ENCODE data around the gene SEZ6. TPM values are rescaled to one million over a fixed set of nuclear protein-coding genes. Genes with fewer than 3 reads are reported as not detected.

The SEZ6 gene
- total RNA-seq, 1 experiment from 2014 or later, result not detected

GRCh38 chr17:28955408-28955807 is 50.4 kb downstream of the SEZ6 start:
- TF ChIP-seq CTCF (conservative IDR thresholded peaks at IDR 0.05; ENCODE audit: low read depth, low read length), result no peak
- no peak for TF ChIP-seq EZH2 (IDR thresholded peaks at IDR 0.05; ENCODE audit: low read length, unreplicated experiment)
- TF ChIP-seq EZH2phosphoT487 (IDR thresholded peaks at IDR 0.05; ENCODE audit: borderline replicate concordance, low read length), result no peak
- no peaks in the 10 kb centered on the region for H4K20me1 ChIP-seq (ENCODE audit: low read length)
- ChIA-PET POLR2A (ENCODE audit: unreplicated experiment) (no interaction called here), CTCF (no interaction called here)
- no peak overlapping the region for H3K4me3 ChIP-seq (ENCODE audit: low read length)
- no peak overlapping the region for H3K27ac ChIP-seq (ENCODE audit: low read length)
- intact Hi-C loops (cut with micrococcal nuclease), result no loop called here
- H3K36me3 ChIP-seq (ENCODE audit: low read depth, low read length), result no peaks in the 10 kb centered on the region
- no peaks in the 10 kb centered on the region for H3K27me3 ChIP-seq (ENCODE audit: low read length)
- no peaks in the 10 kb centered on the region for H3F3A ChIP-seq (ENCODE audit: low read length, unreplicated experiment)
- BruUV-seq (replicated peaks), result no TSS peak
- peaks cover 5% of the 10 kb centered on the region for H3K79me2 ChIP-seq (ENCODE audit: low read length)
- H3K4me2 ChIP-seq (ENCODE audit: low read length), result no peak overlapping the region
- H3K9ac ChIP-seq (ENCODE audit: low read length), result no peak overlapping the region
- DNase-seq, result no peak
- peaks cover 13% of the 10 kb centered on the region; the same call in 1 of the 2 replicates for H3K4me1 ChIP-seq (ENCODE audit: insufficient read depth, low read length)
- H3K9me3 ChIP-seq (ENCODE audit: low read length), result no peaks in the 10 kb centered on the region
- ATAC-seq, result no peak
- no peaks in the 10 kb centered on the region for H3K9me2 ChIP-seq (replicated peaks; ENCODE audit: low read length)
- H2AFZ ChIP-seq (ENCODE audit: low read length), result no peak overlapping the region

GRCh38 chr17:28954886-28955285 is 50.9 kb downstream of the SEZ6 start:
- CTCF ChIA-PET, result no interaction called here

More at GRCh38 chr17:28954886-28955285, 50.9 kb downstream of the SEZ6 start:
- ATAC-seq, result no peak
- Histone ChIP-seq H3K4me3 (ENCODE audit: low read length) (no peak overlapping the region), H4K20me1 (ENCODE audit: low read length) (no peaks in the 10 kb centered on the region), H3K9ac (ENCODE audit: low read length) (no peak overlapping the region), H2AFZ (ENCODE audit: low read length) (no peak overlapping the region), H3K36me3 (ENCODE audit: low read depth, low read length) (no peaks in the 10 kb centered on the region), H3K27ac (ENCODE audit: low read length) (no peak overlapping the region), H3F3A (ENCODE audit: low read length, unreplicated experiment) (no peaks in the 10 kb centered on the region), H3K79me2 (ENCODE audit: low read length) (peaks cover 10% of the 10 kb centered on the region), H3K9me2 (replicated peaks; ENCODE audit: low read length) (no peaks in the 10 kb centered on the region), H3K9me3 (ENCODE audit: low read length) (no peaks in the 10 kb centered on the region), H3K27me3 (ENCODE audit: low read length) (no peaks in the 10 kb centered on the region), H3K4me1 (ENCODE audit: insufficient read depth, low read length) (peaks cover 13% of the 10 kb centered on the region; the same call in 1 of the 2 replicates), H3K4me2 (ENCODE audit: low read length) (no peak overlapping the region)
- intact Hi-C loops (cut with micrococcal nuclease), result no loop called here
- BruUV-seq (replicated peaks), result no TSS peak
- POLR2A ChIA-PET (ENCODE audit: unreplicated experiment), result no interaction called here
- TF ChIP-seq EZH2 (IDR thresholded peaks at IDR 0.05; ENCODE audit: low read length, unreplicated experiment), result no peak
- no peak for TF ChIP-seq CTCF (conservative IDR thresholded peaks at IDR 0.05; ENCODE audit: low read depth, low read length)
- no peak for TF ChIP-seq EZH2phosphoT487 (IDR thresholded peaks at IDR 0.05; ENCODE audit: borderline replicate concordance, low read length)
- DNase-seq, result no peak
